GM19468 (cell line): ENCODE data around the gene CHRNA3.
"Not testable (repeated sequence)": the region's sequence is repeated elsewhere in the genome, so short reads cannot be mapped to it uniquely, and the experiment has no call there.

Experiments used
- ATAC-seq: cut with Tn5 transposase; IDR thresholded peaks from one replicate; pipeline ENCODE4 v1.9.1; 2021; ENCODE audit warnings: mild to moderate bottlenecking, moderate library complexity, moderate number of reproducible peaks; ENCODE audit not compliant: unreplicated experiment; ENCODE audit errors: extremely low read depth

The CHRNA3 gene

GRCh38 chr15:78619022-78619950 is 1.5 kb downstream of the CHRNA3 start:
- ATAC-seq, result no peak

- ATAC-seq, result no peak
These were observed 2.3 kb downstream of the CHRNA3 start for GRCh38 chr15:78618490-78618934.

GRCh38 chr15:78618064-78618463 is 2.7 kb downstream of the CHRNA3 start:
- no peak for ATAC-seq

GRCh38 chr15:78617516-78617915 is 3.3 kb downstream of the CHRNA3 start:
- ATAC-seq, result no peak

- no peak for ATAC-seq
These were observed 3.7 kb downstream of the CHRNA3 start for GRCh38 chr15:78617076-78617475.

- ATAC-seq, result no peak
These were observed 4.3 kb downstream of the CHRNA3 start for GRCh38 chr15:78616506-78616905.

GRCh38 chr15:78615151-78615589 is 5.6 kb downstream of the CHRNA3 start:
- ATAC-seq, result no peak

GRCh38 chr15:78614021-78614420 is 6.8 kb downstream of the CHRNA3 start:
- no peak for ATAC-seq

- ATAC-seq, result not testable (repeated sequence)
These were observed 11.2 kb downstream of the CHRNA3 start for GRCh38 chr15:78609551-78609950.

- ATAC-seq, result no peak
These were observed 15.1 kb downstream of the CHRNA3 start for GRCh38 chr15:78605680-78606079.

- no peak for ATAC-seq
These were observed 15.6 kb downstream of the CHRNA3 start for GRCh38 chr15:78605201-78605600.

- no peak for ATAC-seq
These were observed 16.4 kb downstream of the CHRNA3 start for GRCh38 chr15:78604420-78604819.

- ATAC-seq, result no peak
These were observed 17.3 kb downstream of the CHRNA3 start for GRCh38 chr15:78603467-78603866.

- no peak for ATAC-seq
These were observed 21.6 kb downstream of the CHRNA3 start for GRCh38 chr15:78599189-78599588.

- ATAC-seq, result no peak
These were observed 22.4 kb downstream of the CHRNA3 start for GRCh38 chr15:78598348-78598747.

- no peak for ATAC-seq
These were observed 23.2 kb downstream of the CHRNA3 start for GRCh38 chr15:78597583-78597982.

GRCh38 chr15:78574944-78575343 is 45.9 kb downstream of the CHRNA3 start:
- ATAC-seq, result no peak

GRCh38 chr15:78573416-78573815 is 47.4 kb downstream of the CHRNA3 start:
- no peak for ATAC-seq

GRCh38 chr15:78571382-78571781 is 49.4 kb downstream of the CHRNA3 start:
- ATAC-seq, result no peak

- ATAC-seq, result no peak
These were observed 50.1 kb downstream of the CHRNA3 start for GRCh38 chr15:78570710-78571109.

- ATAC-seq, result no peak
These were observed 53.3 kb downstream of the CHRNA3 start for GRCh38 chr15:78567531-78567930.
